CD4-positive, alpha-beta T cell (primary cell): ENCODE data around the gene LRRC8D. TPM values are rescaled to one million over a fixed set of nuclear protein-coding genes. Genes with fewer than 3 reads are reported as not detected.
A peak's percentile ranks its signal among the peaks of the same experiment; 100 is the strongest.

Experiments
- ATAC-seq: fragments of 200-7000 bp; cut with Tn5 transposase; one replicate; pipeline ENCODE4 v1.10.0; 2022; ENCODE audit warnings: mild to moderate bottlenecking; ENCODE audit not compliant: poor library complexity
- CTCF ChIA-PET: fragments of 350-600 bp; sonication (Branson Sonifier 250); formaldehyde crosslinking; loops from one replicate; lab custom pipeline; 2021; ENCODE audit warnings: antibody characterized with exemption, inconsistent platforms; lab: Charles Lee
- POLR2A ChIA-PET: fragments of 350-600 bp; sonication (Branson Sonifier 250); formaldehyde crosslinking; loops from one replicate; lab custom pipeline; 2021; ENCODE audit warnings: antibody characterized with exemption, inconsistent platforms; lab: Charles Lee
- DNase-seq, 14 experiments: peaks; one replicate each; pipeline ENCODE4 v3.0.0-alpha.2; 2013 to 2020; ENCODE audit warnings: mixed read lengths in 2 of 14
- H3K27ac ChIP-seq, 2 donors: one replicate each; pipeline versions ENCODE4 v1.5.1 to v1.7.0; 2013; ENCODE audit warnings: low read length in 2 of 2, low read depth in 1 of 2, mild to moderate bottlenecking in 1 of 2
- H3K27me3 ChIP-seq, 2 experiments: 1 replicate in 1 of 2; 2 replicates in 1 of 2; pipeline versions ENCODE4 v1.6.1 to v1.7.0; 2013; ENCODE audit warnings: low read length in 2 of 2, control low read depth in 1 of 2, mild to moderate bottlenecking in 1 of 2, moderate library complexity in 1 of 2; ENCODE audit not compliant: insufficient read depth in 2 of 2, control insufficient read depth in 1 of 2
- H3K36me3 ChIP-seq: one replicate; pipeline ENCODE4 v1.6.1; 2013; ENCODE audit warnings: low read length, control low read depth; ENCODE audit not compliant: insufficient read depth
- H3K4me1 ChIP-seq: one replicate; pipeline ENCODE4 v1.6.1; 2013; ENCODE audit warnings: low read length, control low read depth; ENCODE audit not compliant: insufficient read depth
- H3K4me3 ChIP-seq: one replicate; pipeline ENCODE4 v1.5.1; 2013; ENCODE audit warnings: mild to moderate bottlenecking, low read length, moderate library complexity
- H3K9me3 ChIP-seq, 2 experiments: 1 replicate in 1 of 2; 2 replicates in 1 of 2; pipeline versions ENCODE4 v1.6.1 to v1.7.0; 2013; ENCODE audit warnings: low read length in 2 of 2, mild to moderate bottlenecking in 2 of 2, control low read depth in 1 of 2, moderate library complexity in 1 of 2; ENCODE audit not compliant: control insufficient read depth in 1 of 2, insufficient read depth in 1 of 2
- H3K27ac Mint-ChIP-seq: one replicate; pipeline ENCODE4 v1.8.0; 2020; ENCODE audit warnings: mixed read lengths
- H3K27me3 Mint-ChIP-seq: one replicate; pipeline ENCODE4 v1.8.0; 2021; ENCODE audit warnings: mixed read lengths
- H3K36me3 Mint-ChIP-seq: one replicate; pipeline ENCODE4 v1.8.0; 2021; ENCODE audit warnings: low read depth, mixed read lengths
- H3K4me1 Mint-ChIP-seq: one replicate; pipeline ENCODE4 v1.8.0; 2021; ENCODE audit warnings: low read depth, mixed read lengths
- H3K4me3 Mint-ChIP-seq: one replicate; pipeline ENCODE4 v1.8.0; 2020; ENCODE audit warnings: mild to moderate bottlenecking, mixed read lengths
- H3K9me3 Mint-ChIP-seq: one replicate; pipeline ENCODE4 v1.8.0; 2020; ENCODE audit warnings: mixed read lengths
- intact Hi-C, 2 experiments: fragments of 100-400 bp; cut with DNase I in 1 of 2; cut with micrococcal nuclease in 1 of 2; formaldehyde crosslinking; loops; one replicate each; pipeline versions ENCODE4 v1.15.1 to v1.9.0; 2023 to 2025; cut with DNase I, micrococcal nuclease
- total RNA-seq, 174 experiments: library from RNA in 2 of 174; stranded (reverse) in 2 of 174; gene quantifications; one replicate each; pipeline ENCODE4 v1.2.3 and lab custom pipeline; 2021 to 2026
- TF ChIP-seq, protein P1 (sequence below): fragments of 200-600 bp; IDR thresholded peaks from one replicate; pipeline ENCODE4 v1.8.0; 2022; ENCODE audit warnings: antibody characterized with exemption, mild to moderate bottlenecking

LRRC8D gene
- total RNA-seq, 2 experiments from 2014 or later = 15.5 to 18.2 TPM

DNA sequence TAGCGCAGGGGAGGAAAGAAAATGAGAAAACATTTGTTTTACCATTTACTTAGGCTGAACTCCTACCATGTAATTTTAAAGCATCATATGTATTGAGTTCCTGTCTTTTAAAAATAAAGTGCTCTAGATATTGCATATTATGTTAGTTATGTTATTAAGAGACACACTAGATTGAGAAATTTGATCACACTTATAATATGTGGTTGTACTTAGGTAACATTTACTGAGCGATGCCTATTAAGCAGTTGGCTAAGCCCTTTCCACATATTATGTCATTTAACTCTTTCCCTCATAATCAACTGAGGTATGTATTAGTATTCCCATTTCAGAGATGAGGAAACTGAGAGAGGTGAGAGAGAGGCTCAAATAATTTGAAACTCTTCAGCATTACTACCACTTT, 4.5 kb upstream of the LRRC8D start:
- no peak overlapping the region for H3K27ac ChIP-seq
- H3K27ac Mint-ChIP-seq = no peak overlapping the region
- CTCF ChIA-PET = interaction anchor here (1.0 to 1.3 kb wide), 2 partner anchors 11 to 27 kb away, joined by 3 to 4 read pairs; no protein-coding TSS in a partner anchor

DNA sequence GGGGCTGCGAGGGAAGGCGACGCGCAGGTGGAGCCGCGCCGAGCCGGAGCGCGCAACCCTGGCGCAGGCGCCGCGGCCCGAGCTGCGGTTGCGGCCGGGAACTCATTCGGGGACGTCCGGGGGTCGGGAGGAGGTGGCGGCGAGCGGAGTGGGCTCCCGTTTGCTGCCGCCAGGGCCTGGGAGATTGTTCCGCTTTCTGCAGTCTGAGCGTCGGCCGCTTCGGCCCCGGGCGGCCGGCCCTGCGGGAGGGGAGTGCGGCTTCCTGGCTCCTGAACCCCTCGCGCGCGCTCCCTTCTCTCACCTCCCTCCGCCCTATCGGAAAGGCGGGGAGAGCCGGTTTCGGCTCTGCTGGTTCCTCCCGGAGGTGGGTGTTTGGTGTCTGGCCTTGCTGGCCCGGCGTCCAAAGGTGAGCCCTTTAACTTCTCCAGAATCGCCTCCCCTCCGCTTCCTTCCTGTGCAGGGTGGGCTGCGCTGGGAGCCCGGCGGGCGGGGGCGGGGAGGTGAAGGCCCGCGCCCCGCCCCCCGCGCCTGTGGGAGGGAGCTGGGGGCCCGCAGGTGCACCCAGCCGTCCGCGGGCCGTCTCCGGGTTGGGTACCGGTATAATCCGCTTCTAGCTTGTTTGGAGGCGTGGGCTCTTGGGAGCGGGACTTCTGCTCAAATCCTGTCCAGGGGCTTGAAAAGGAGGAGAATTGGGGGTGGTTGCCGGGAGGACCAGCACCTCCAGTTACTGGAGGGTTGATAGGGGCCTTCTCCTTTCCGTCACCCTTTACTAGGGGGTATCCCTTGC, 683 bp downstream of the LRRC8D start:
- H3K27me3 Mint-ChIP-seq = no peaks in the 10 kb centered on the region
- peaks cover 8% of the 10 kb centered on the region for H3K36me3 Mint-ChIP-seq
- no peaks in the 10 kb centered on the region for H3K36me3 ChIP-seq
- peak; percentile 61 for ATAC-seq
- peak overlapping the region; percentile 92 for H3K4me3 Mint-ChIP-seq
- DNase-seq = peak; percentile 29 to 82 (median 50)
- TF ChIP-seq, protein P1, sequence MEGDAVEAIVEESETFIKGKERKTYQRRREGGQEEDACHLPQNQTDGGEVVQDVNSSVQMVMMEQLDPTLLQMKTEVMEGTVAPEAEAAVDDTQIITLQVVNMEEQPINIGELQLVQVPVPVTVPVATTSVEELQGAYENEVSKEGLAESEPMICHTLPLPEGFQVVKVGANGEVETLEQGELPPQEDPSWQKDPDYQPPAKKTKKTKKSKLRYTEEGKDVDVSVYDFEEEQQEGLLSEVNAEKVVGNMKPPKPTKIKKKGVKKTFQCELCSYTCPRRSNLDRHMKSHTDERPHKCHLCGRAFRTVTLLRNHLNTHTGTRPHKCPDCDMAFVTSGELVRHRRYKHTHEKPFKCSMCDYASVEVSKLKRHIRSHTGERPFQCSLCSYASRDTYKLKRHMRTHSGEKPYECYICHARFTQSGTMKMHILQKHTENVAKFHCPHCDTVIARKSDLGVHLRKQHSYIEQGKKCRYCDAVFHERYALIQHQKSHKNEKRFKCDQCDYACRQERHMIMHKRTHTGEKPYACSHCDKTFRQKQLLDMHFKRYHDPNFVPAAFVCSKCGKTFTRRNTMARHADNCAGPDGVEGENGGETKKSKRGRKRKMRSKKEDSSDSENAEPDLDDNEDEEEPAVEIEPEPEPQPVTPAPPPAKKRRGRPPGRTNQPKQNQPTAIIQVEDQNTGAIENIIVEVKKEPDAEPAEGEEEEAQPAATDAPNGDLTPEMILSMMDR = no peak
- intact Hi-C loops = loop anchor here (2.0 to 10.0 kb wide), 4 partner anchors 17 to 166 kb away; no protein-coding TSS in a partner anchor
- peaks cover 19% of the 10 kb centered on the region for H3K4me1 ChIP-seq
- peaks cover 41% of the 10 kb centered on the region for H3K4me1 Mint-ChIP-seq
- no peaks in the 10 kb centered on the region for H3K27me3 ChIP-seq
- no peaks in the 10 kb centered on the region for H3K9me3 Mint-ChIP-seq
- no peaks in the 10 kb centered on the region for H3K9me3 ChIP-seq
- peak overlapping the region in 1 of 2 donors; percentile 59 for H3K27ac ChIP-seq
- ChIA-PET POLR2A (interaction anchor here (0.6 to 3.1 kb wide), 29 partner anchors 12 to 292 kb away, joined by 3 to 60 read pairs (median 5); partner anchors contain the start of genes LRRC8C and ZNF326), CTCF (interaction anchor here (1.4 to 3.8 kb wide), 3 partner anchors 17 to 22 kb away, joined by 3 to 18 read pairs (median 6); no protein-coding TSS in a partner anchor)
- H3K27ac Mint-ChIP-seq = peak overlapping the region; percentile 77
- peak overlapping the region; percentile 74 for H3K4me3 ChIP-seq

More for the DNA sequence above, 4.5 kb upstream of the LRRC8D start:
- Histone ChIP-seq H3K36me3 (no peaks in the 10 kb centered on the region), H3K27me3 (peaks cover 0 to 8% of the 10 kb centered on the region in 2 experiments), H3K9me3 (no peaks in the 10 kb centered on the region), H3K4me3 (no peak overlapping the region), H3K4me1 (peaks cover 12% of the 10 kb centered on the region)
- H3K36me3 Mint-ChIP-seq = peaks cover 5% of the 10 kb centered on the region
- DNase-seq = no peak
- peaks cover 18% of the 10 kb centered on the region for H3K4me1 Mint-ChIP-seq
- H3K27me3 Mint-ChIP-seq = peaks cover 5% of the 10 kb centered on the region
- ATAC-seq = no peak
- TF ChIP-seq, protein P1 = no peak
- no peak overlapping the region for H3K4me3 Mint-ChIP-seq
- POLR2A ChIA-PET = no interaction called here
- no peaks in the 10 kb centered on the region for H3K9me3 Mint-ChIP-seq
- intact Hi-C loops = no loop called here

DNA sequence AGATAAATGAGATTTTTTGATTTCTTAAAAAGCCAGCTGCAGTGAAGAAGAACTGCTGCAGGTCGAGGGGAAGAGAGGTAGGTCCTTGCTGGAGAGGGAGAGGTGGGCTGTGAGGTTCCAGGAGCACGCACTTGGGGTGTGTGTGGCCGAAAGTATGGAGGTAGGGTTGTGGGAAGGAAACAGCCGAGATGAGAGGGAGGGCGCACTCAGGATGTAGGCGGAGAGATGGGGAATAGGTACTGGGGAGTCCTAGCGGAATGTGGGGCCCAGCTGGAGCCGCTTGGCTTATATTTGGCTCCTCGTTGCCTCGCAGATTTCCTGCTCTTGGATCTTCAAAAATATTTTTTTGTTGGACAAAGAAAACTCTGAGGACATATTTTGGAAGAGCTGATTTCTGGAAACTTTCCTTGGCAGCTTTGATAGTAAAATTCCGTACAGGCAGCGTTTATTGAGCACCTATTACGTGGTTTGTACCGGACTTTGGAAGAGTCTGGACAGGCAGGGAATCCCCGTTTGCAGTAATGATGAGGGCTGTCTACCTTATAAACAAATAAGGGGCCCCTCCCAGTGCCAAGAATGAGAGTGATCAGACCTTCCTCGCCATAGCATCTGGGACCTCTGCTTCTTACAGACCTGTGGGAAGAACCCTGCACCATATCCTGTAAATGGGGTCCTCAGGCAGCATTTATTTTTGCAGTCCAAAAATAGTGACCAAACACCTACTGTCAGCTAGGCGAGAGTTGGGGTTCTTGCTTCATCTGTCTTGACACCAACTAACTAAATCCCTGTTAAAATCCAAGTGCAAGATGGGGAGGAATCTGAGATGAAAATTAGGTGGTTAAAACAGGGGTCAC, 1.5 kb downstream of the LRRC8D start:
- no peaks in the 10 kb centered on the region for H3K9me3 ChIP-seq
- intact Hi-C loops = loop anchor here (2.0 to 10.0 kb wide), 4 partner anchors 16 to 165 kb away; no protein-coding TSS in a partner anchor
- peak in 1 of 14 experiments; percentile 24 for DNase-seq
- no peaks in the 10 kb centered on the region for H3K36me3 ChIP-seq
- no peaks in the 10 kb centered on the region for H3K27me3 Mint-ChIP-seq
- H3K4me1 ChIP-seq = peaks cover 19% of the 10 kb centered on the region
- no peaks in the 10 kb centered on the region for H3K9me3 Mint-ChIP-seq
- H3K27ac ChIP-seq = no peak overlapping the region
- H3K4me1 Mint-ChIP-seq = peaks cover 41% of the 10 kb centered on the region
- TF ChIP-seq, protein P1 = no peak
- no peak for ATAC-seq
- H3K4me3 Mint-ChIP-seq = peak overlapping the region; percentile 92
- H3K27ac Mint-ChIP-seq = peak overlapping the region; percentile 77
- H3K36me3 Mint-ChIP-seq = peaks cover 8% of the 10 kb centered on the region
- H3K27me3 ChIP-seq = no peaks in the 10 kb centered on the region
- POLR2A ChIA-PET = interaction anchor here (0.6 to 3.1 kb wide), 25 partner anchors 12 to 293 kb away, joined by 3 to 60 read pairs (median 5); partner anchors contain the start of genes LRRC8C and ZNF326
- CTCF ChIA-PET = interaction anchor here (1.7 to 3.8 kb wide), 2 partner anchors 18 to 21 kb away, joined by 6 to 18 read pairs; no protein-coding TSS in a partner anchor
- peak overlapping the region; percentile 74 for H3K4me3 ChIP-seq
